GM12878 (cell line): Measurements from ENCODE around the gene SPRYD3.
"Not testable (repeated sequence)": the region's sequence is repeated elsewhere in the genome, so short reads cannot be mapped to it uniquely, and the experiment has no call there.

ENCODE experiments used
- BCLAF1 ChIP-seq: fragments of 450-650 bp; IDR thresholded peaks from 2 replicates; pipeline ENCODE4 v1.6.1; 2017; ENCODE audit warnings: antibody characterized with exemption, mild to moderate bottlenecking, moderate library complexity
- CEBPB ChIP-seq, 2 experiments: fragments of 150-350 bp in 1 of 2; IDR thresholded peaks; 2 replicates each; pipeline ENCODE4 v1.6.1; 2012 to 2014; ENCODE audit warnings: low read depth in 2 of 2, low read length in 2 of 2, borderline replicate concordance in 1 of 2, inconsistent platforms in 1 of 2
- CTCF ChIP-seq, 3 experiments: IDR thresholded peaks in 2 of 3; conservative IDR thresholded peaks in 1 of 3; 2 replicates each; pipeline ENCODE4 v1.5.1; 2011; ENCODE audit warnings: low read depth in 3 of 3, low read length in 3 of 3, mild to moderate bottlenecking in 3 of 3, control low read depth in 2 of 3, moderate library complexity in 2 of 3, inconsistent platforms in 1 of 3, mixed read lengths in 1 of 3; ENCODE audit not compliant: control insufficient read depth in 2 of 3, insufficient read depth in 1 of 3; ENCODE audit errors: extremely low read depth in 1 of 3
- ETV6 ChIP-seq, 2 experiments: fragments of 450-650 bp in 1 of 2; IDR thresholded peaks in 1 of 2; conservative IDR thresholded peaks in 1 of 2; 2 replicates each; pipeline ENCODE4 v1.6.1; 2014; ENCODE audit warnings: antibody characterized with exemption in 1 of 2, borderline replicate concordance in 1 of 2, low read depth in 1 of 2, mild to moderate bottlenecking in 1 of 2, moderate library complexity in 1 of 2
- MAX ChIP-seq: IDR thresholded peaks from 2 replicates; pipeline ENCODE4 v1.6.1; 2012; ENCODE audit warnings: low read depth, low read length, improper control_type of control experiment
- MYC ChIP-seq: IDR thresholded peaks from 2 replicates; pipeline ENCODE4 v1.6.1; 2011; ENCODE audit warnings: mild to moderate bottlenecking, low read length, moderate library complexity, inconsistent platforms; ENCODE audit not compliant: insufficient read depth, insufficient replicate concordance, insufficient read length, severe bottlenecking
- NBN ChIP-seq: fragments of 450-650 bp; IDR thresholded peaks from 2 replicates; pipeline ENCODE4 v1.6.1; 2016
- POLR2A ChIP-seq: IDR thresholded peaks from 2 replicates; pipeline ENCODE4 v1.6.1; 2011; ENCODE audit warnings: low read depth, mild to moderate bottlenecking, low read length
- SMARCA5 ChIP-seq: fragments of 450-650 bp; IDR thresholded peaks from 2 replicates; pipeline ENCODE4 v1.6.1; 2017; ENCODE audit warnings: mild to moderate bottlenecking
- SUZ12 ChIP-seq: fragments of 200-600 bp; sonication (generic); IDR thresholded peaks from one replicate; pipeline ENCODE4 v1.6.1; 2018; ENCODE audit warnings: antibody characterized with exemption, mild to moderate bottlenecking; ENCODE audit not compliant: unreplicated experiment
- TCF12 ChIP-seq: IDR thresholded peaks from 2 replicates; pipeline ENCODE4 v1.6.1; 2011; ENCODE audit warnings: low read depth, mild to moderate bottlenecking, low read length
- TCF3 ChIP-seq: IDR thresholded peaks from 2 replicates; pipeline ENCODE4 v1.6.1; 2012; ENCODE audit warnings: low read depth, mild to moderate bottlenecking, low read length, borderline replicate concordance; ENCODE audit not compliant: insufficient read depth
- YY1 ChIP-seq: IDR thresholded peaks from 2 replicates; pipeline ENCODE4 v1.6.1; 2011; ENCODE audit warnings: low read depth, mild to moderate bottlenecking, low read length

- not testable (repeated sequence) for TF ChIP-seq CTCF (IDR thresholded peaks at IDR 0.05 in 2 of 3, conservative IDR thresholded peaks at IDR 0.05 in 1 of 3; ENCODE audit: control insufficient read depth in 2 of 3, extremely low read depth in 1 of 3, insufficient read depth in 1 of 3, low read depth in 3 of 3, low read length in 3 of 3); NBN; MAX; YY1; ETV6 (conservative IDR thresholded peaks at IDR 0.05 in 1 of 2, IDR thresholded peaks at IDR 0.05 in 1 of 2; ENCODE audit: borderline replicate concordance in 1 of 2, low read depth in 1 of 2); MYC; TCF12; SUZ12; BCLAF1; TCF3; POLR2A; CEBPB (IDR thresholded peaks at IDR 0.05; ENCODE audit: borderline replicate concordance in 1 of 2, low read depth in 2 of 2, low read length in 2 of 2); SMARCA5
Measured at GRCh38 chr12:53112431-53112830, 33.2 kb upstream of the SPRYD3 start.
